NB4 (cell line): ENCODE results near the gene MMP25.

Experiments
- MYC ChIP-seq: IDR thresholded peaks from 2 replicates; pipeline ENCODE4 v1.6.1; 2011; ENCODE audit warnings: low read depth, low read length
- POLR2A ChIP-seq: IDR thresholded peaks from 2 replicates; pipeline ENCODE4 v1.6.1; 2011; ENCODE audit warnings: mild to moderate bottlenecking; ENCODE audit not compliant: insufficient read length; ENCODE audit errors: extremely low read depth
- TF ChIP-seq, protein P1 (sequence below): IDR thresholded peaks from one replicate; pipeline ENCODE4 v1.5.1; 2012; ENCODE audit warnings: low read depth, low read length
- TF ChIP-seq, protein P2 (sequence below): IDR thresholded peaks from 2 replicates; pipeline ENCODE4 v1.6.1; 2011; ENCODE audit warnings: low read depth, low read length

DNA sequence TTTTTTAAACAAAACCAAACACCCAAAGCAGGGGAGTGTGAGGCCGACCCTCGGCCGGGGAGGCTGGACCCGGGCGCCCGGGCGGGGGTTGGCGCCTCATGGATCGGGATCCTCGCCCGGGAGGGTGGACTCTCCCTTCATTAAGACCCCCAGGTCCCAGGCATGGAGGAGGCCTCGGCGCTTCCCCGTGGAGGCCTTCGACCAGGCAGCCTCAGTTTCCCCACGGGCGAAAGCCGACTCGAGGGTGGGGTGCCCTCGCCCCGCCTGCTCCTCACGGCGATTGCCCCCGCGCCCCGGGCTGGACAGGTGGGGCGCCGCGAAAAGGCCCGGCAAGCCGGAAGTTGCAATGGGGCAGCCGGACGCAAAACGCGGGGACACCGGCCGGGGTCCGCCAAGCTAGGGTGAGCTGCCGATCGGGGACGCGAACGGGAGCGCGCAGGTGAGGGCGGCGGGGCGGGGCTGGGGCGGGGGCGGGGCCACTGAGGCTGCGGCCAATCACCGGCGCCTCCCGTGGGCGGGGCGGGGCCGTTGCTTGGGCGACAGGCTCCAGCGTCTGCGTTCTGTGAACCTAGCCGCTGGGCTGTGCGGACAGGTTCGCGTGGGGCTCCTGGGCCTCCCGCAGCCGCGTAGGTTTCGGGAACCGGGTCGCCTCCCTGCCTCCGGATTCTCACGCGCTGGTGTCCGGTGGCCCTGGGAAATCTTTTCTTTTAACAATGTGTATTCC, 60.0 kb downstream of the MMP25 start:
- TF ChIP-seq, protein P1, sequence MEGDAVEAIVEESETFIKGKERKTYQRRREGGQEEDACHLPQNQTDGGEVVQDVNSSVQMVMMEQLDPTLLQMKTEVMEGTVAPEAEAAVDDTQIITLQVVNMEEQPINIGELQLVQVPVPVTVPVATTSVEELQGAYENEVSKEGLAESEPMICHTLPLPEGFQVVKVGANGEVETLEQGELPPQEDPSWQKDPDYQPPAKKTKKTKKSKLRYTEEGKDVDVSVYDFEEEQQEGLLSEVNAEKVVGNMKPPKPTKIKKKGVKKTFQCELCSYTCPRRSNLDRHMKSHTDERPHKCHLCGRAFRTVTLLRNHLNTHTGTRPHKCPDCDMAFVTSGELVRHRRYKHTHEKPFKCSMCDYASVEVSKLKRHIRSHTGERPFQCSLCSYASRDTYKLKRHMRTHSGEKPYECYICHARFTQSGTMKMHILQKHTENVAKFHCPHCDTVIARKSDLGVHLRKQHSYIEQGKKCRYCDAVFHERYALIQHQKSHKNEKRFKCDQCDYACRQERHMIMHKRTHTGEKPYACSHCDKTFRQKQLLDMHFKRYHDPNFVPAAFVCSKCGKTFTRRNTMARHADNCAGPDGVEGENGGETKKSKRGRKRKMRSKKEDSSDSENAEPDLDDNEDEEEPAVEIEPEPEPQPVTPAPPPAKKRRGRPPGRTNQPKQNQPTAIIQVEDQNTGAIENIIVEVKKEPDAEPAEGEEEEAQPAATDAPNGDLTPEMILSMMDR = no peak
- TF ChIP-seq POLR2A (peak; percentile 79), MYC (peak; percentile 84)
- TF ChIP-seq, protein P2, sequence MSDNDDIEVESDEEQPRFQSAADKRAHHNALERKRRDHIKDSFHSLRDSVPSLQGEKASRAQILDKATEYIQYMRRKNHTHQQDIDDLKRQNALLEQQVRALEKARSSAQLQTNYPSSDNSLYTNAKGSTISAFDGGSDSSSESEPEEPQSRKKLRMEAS = peak; percentile 70
